ENCODE results near the gene STIM2. TPM values are rescaled to one million over a fixed set of nuclear protein-coding genes. Genes with fewer than 3 reads are reported as not detected.

STIM2 gene
- total RNA-seq, 1 experiment from 2014 or later: 59.0 TPM

GRCh38 chr4:27050731-27051130 lies 190.1 kb downstream of the STIM2 start:
- no peaks in the 10 kb centered on the region for H3K36me3 ChIP-seq (ENCODE audit: insufficient read depth, low read length, poor library complexity, severe bottlenecking)
- no peak overlapping the region for H3K27ac ChIP-seq (ENCODE audit: low read depth, low read length, poor library complexity, severe bottlenecking)
- ChIA-PET POLR2A (ENCODE audit: low non-redundant PET) (no interaction called here), CTCF (no interaction called here)
- no TSS peak for BruUV-seq (replicated peaks)
- no peaks in the 10 kb centered on the region for H3K27me3 ChIP-seq (replicated peaks; ENCODE audit: insufficient read depth, low read depth, low read length, poor library complexity)
- H3K4me3 ChIP-seq (ENCODE audit: low read depth, low read length, poor library complexity, severe bottlenecking): no peak overlapping the region
- DNase-seq (ENCODE audit: low spot score): no peak
- TF ChIP-seq EZH2 (IDR thresholded peaks at IDR 0.05; ENCODE audit: borderline replicate concordance, low read depth, low read length, poor library complexity, severe bottlenecking): no peak
- no peak for TF ChIP-seq CTCF (conservative IDR thresholded peaks at IDR 0.05; ENCODE audit: low read depth, low read length)
- intact Hi-C loops (cut with micrococcal nuclease; ENCODE audit: unreplicated experiment): no loop called here
- H3K4me1 ChIP-seq (ENCODE audit: insufficient read depth, low read length, poor library complexity, severe bottlenecking): no peaks in the 10 kb centered on the region
- no peaks in the 10 kb centered on the region for H3K9me3 ChIP-seq (ENCODE audit: low read depth, low read length, poor library complexity, severe bottlenecking)

GRCh38 chr4:27055221-27055760 lies 194.7 kb downstream of the STIM2 start:
- no peaks in the 10 kb centered on the region for H3K36me3 ChIP-seq (ENCODE audit: insufficient read depth, low read length, poor library complexity, severe bottlenecking)
- H3K4me1 ChIP-seq (ENCODE audit: insufficient read depth, low read length, poor library complexity, severe bottlenecking): no peaks in the 10 kb centered on the region
- DNase-seq (ENCODE audit: low spot score): peak; percentile 8
- H3K9me3 ChIP-seq (ENCODE audit: low read depth, low read length, poor library complexity, severe bottlenecking): no peaks in the 10 kb centered on the region
- no peaks in the 10 kb centered on the region for H3K27me3 ChIP-seq (replicated peaks; ENCODE audit: insufficient read depth, low read depth, low read length, poor library complexity)
- ChIA-PET CTCF (no interaction called here), POLR2A (ENCODE audit: low non-redundant PET) (interaction anchor here (0.7 kb wide), 1 partner anchor 304 kb away, joined by 3 read pairs; no protein-coding TSS in a partner anchor)
- H3K27ac ChIP-seq (ENCODE audit: low read depth, low read length, poor library complexity, severe bottlenecking): no peak overlapping the region
- no TSS peak for BruUV-seq (replicated peaks)
- no peak overlapping the region for H3K4me3 ChIP-seq (ENCODE audit: low read depth, low read length, poor library complexity, severe bottlenecking)
- intact Hi-C loops (cut with micrococcal nuclease; ENCODE audit: unreplicated experiment): no loop called here
- TF ChIP-seq CTCF (conservative IDR thresholded peaks at IDR 0.05; ENCODE audit: low read depth, low read length) (no peak), EZH2 (IDR thresholded peaks at IDR 0.05; ENCODE audit: borderline replicate concordance, low read depth, low read length, poor library complexity, severe bottlenecking) (no peak)

- no peaks in the 10 kb centered on the region for H3K9me3 ChIP-seq (ENCODE audit: low read depth, low read length, poor library complexity, severe bottlenecking)
- ChIA-PET CTCF (no interaction called here), POLR2A (ENCODE audit: low non-redundant PET) (interaction anchor here (0.7 kb wide), 1 partner anchor 303 kb away, joined by 3 read pairs; no protein-coding TSS in a partner anchor)
- intact Hi-C loops (cut with micrococcal nuclease; ENCODE audit: unreplicated experiment): no loop called here
- no TSS peak for BruUV-seq (replicated peaks)
- TF ChIP-seq EZH2 (IDR thresholded peaks at IDR 0.05; ENCODE audit: borderline replicate concordance, low read depth, low read length, poor library complexity, severe bottlenecking) (no peak), CTCF (conservative IDR thresholded peaks at IDR 0.05; ENCODE audit: low read depth, low read length) (no peak)
- no peaks in the 10 kb centered on the region for H3K36me3 ChIP-seq (ENCODE audit: insufficient read depth, low read length, poor library complexity, severe bottlenecking)
- no peaks in the 10 kb centered on the region for H3K27me3 ChIP-seq (replicated peaks; ENCODE audit: insufficient read depth, low read depth, low read length, poor library complexity)
- no peak overlapping the region for H3K27ac ChIP-seq (ENCODE audit: low read depth, low read length, poor library complexity, severe bottlenecking)
- no peak for DNase-seq (ENCODE audit: low spot score)
- no peaks in the 10 kb centered on the region for H3K4me1 ChIP-seq (ENCODE audit: insufficient read depth, low read length, poor library complexity, severe bottlenecking)
- no peak overlapping the region for H3K4me3 ChIP-seq (ENCODE audit: low read depth, low read length, poor library complexity, severe bottlenecking)
Measured at GRCh38 chr4:27056281-27056680, 195.6 kb downstream of the STIM2 start.
